Measurements from ENCODE around the gene PBLD.

Gene PBLD

GRCh38 chr10:68332259-68333057 lies at the start of gene PBLD:
PBLD (minus strand) TSS chr10:68332928; CDS start chr10:68306844, 26,084 bp downstream.
- Mint-ChIP-seq H3K4me1 (ENCODE audit: low read depth) (peaks cover 59% of the 10 kb centered on the region), H3K27ac (peak within 1 kb of the TSS; percentile 100), H3K36me3 (peaks cover 17% of the 10 kb centered on the region), H3K9me3 (ENCODE audit: low read depth) (peaks cover 3% of the 10 kb centered on the region), H3K4me3 (peak within 1 kb of the TSS; percentile 100), H3K27me3 (no peaks in the 10 kb centered on the region)

- no peak overlapping the region for H3K27ac Mint-ChIP-seq
- no peak overlapping the region for H3K4me3 Mint-ChIP-seq
- no peaks in the 10 kb centered on the region for H3K9me3 Mint-ChIP-seq (ENCODE audit: low read depth)
- no peaks in the 10 kb centered on the region for H3K4me1 Mint-ChIP-seq (ENCODE audit: low read depth)
- H3K36me3 Mint-ChIP-seq: peaks cover 19% of the 10 kb centered on the region
- H3K27me3 Mint-ChIP-seq: no peaks in the 10 kb centered on the region
These were observed 38.9 kb upstream of the PBLD start for GRCh38 chr10:68371604-68372003.

- H3K27me3 Mint-ChIP-seq: no peaks in the 10 kb centered on the region
- H3K4me1 Mint-ChIP-seq (ENCODE audit: low read depth): no peaks in the 10 kb centered on the region
- peaks cover 10% of the 10 kb centered on the region for H3K36me3 Mint-ChIP-seq
- no peak overlapping the region for H3K4me3 Mint-ChIP-seq
- H3K27ac Mint-ChIP-seq: no peak overlapping the region
- H3K9me3 Mint-ChIP-seq (ENCODE audit: low read depth): no peaks in the 10 kb centered on the region
These were observed 34.4 kb upstream of the PBLD start for GRCh38 chr10:68367121-68367520.

GRCh38 chr10:68366600-68366999 lies 33.9 kb upstream of the PBLD start:
- Mint-ChIP-seq H3K9me3 (ENCODE audit: low read depth) (no peaks in the 10 kb centered on the region), H3K4me3 (no peak overlapping the region), H3K27ac (no peak overlapping the region), H3K36me3 (peaks cover 8% of the 10 kb centered on the region), H3K4me1 (ENCODE audit: low read depth) (no peaks in the 10 kb centered on the region), H3K27me3 (no peaks in the 10 kb centered on the region)

GRCh38 chr10:68365611-68366010 lies 32.9 kb upstream of the PBLD start:
- no peak overlapping the region for H3K4me3 Mint-ChIP-seq
- peaks cover 5% of the 10 kb centered on the region for H3K36me3 Mint-ChIP-seq
- H3K4me1 Mint-ChIP-seq (ENCODE audit: low read depth): no peaks in the 10 kb centered on the region
- H3K27ac Mint-ChIP-seq: no peak overlapping the region
- H3K9me3 Mint-ChIP-seq (ENCODE audit: low read depth): no peaks in the 10 kb centered on the region
- H3K27me3 Mint-ChIP-seq: no peaks in the 10 kb centered on the region

GRCh38 chr10:68364101-68364886 lies 31.6 kb upstream of the PBLD start:
- H3K9me3 Mint-ChIP-seq (ENCODE audit: low read depth): no peaks in the 10 kb centered on the region
- H3K4me3 Mint-ChIP-seq: no peak overlapping the region
- no peaks in the 10 kb centered on the region for H3K4me1 Mint-ChIP-seq (ENCODE audit: low read depth)
- H3K27ac Mint-ChIP-seq: no peak overlapping the region
- peaks cover 2% of the 10 kb centered on the region for H3K36me3 Mint-ChIP-seq
- no peaks in the 10 kb centered on the region for H3K27me3 Mint-ChIP-seq

- Mint-ChIP-seq H3K4me3 (no peak overlapping the region), H3K27ac (no peak overlapping the region), H3K4me1 (ENCODE audit: low read depth) (no peaks in the 10 kb centered on the region), H3K27me3 (no peaks in the 10 kb centered on the region), H3K9me3 (ENCODE audit: low read depth) (no peaks in the 10 kb centered on the region), H3K36me3 (peaks cover 2% of the 10 kb centered on the region)
These were observed 29.9 kb upstream of the PBLD start for GRCh38 chr10:68362590-68362989.

- Mint-ChIP-seq H3K4me3 (no peak overlapping the region), H3K27me3 (no peaks in the 10 kb centered on the region), H3K27ac (no peak overlapping the region), H3K9me3 (ENCODE audit: low read depth) (no peaks in the 10 kb centered on the region), H3K4me1 (ENCODE audit: low read depth) (no peaks in the 10 kb centered on the region), H3K36me3 (peaks cover 4% of the 10 kb centered on the region)
These were observed 26.5 kb upstream of the PBLD start for GRCh38 chr10:68359189-68359588.

- no peak overlapping the region for H3K4me3 Mint-ChIP-seq
- H3K27ac Mint-ChIP-seq: no peak overlapping the region
- peaks cover 5% of the 10 kb centered on the region for H3K4me1 Mint-ChIP-seq (ENCODE audit: low read depth)
- no peaks in the 10 kb centered on the region for H3K27me3 Mint-ChIP-seq
- H3K36me3 Mint-ChIP-seq: peaks cover 4% of the 10 kb centered on the region
- H3K9me3 Mint-ChIP-seq (ENCODE audit: low read depth): no peaks in the 10 kb centered on the region
These were observed 20.8 kb upstream of the PBLD start for GRCh38 chr10:68353537-68353936.

GRCh38 chr10:68348265-68348741 lies 15.6 kb upstream of the PBLD start:
- H3K27ac Mint-ChIP-seq: peak overlapping the region; percentile 73
- peaks cover 11% of the 10 kb centered on the region for H3K4me1 Mint-ChIP-seq (ENCODE audit: low read depth)
- H3K4me3 Mint-ChIP-seq: no peak overlapping the region
- no peaks in the 10 kb centered on the region for H3K9me3 Mint-ChIP-seq (ENCODE audit: low read depth)
- peaks cover 3% of the 10 kb centered on the region for H3K36me3 Mint-ChIP-seq
- H3K27me3 Mint-ChIP-seq: no peaks in the 10 kb centered on the region

- no peak overlapping the region for H3K4me3 Mint-ChIP-seq
- no peaks in the 10 kb centered on the region for H3K9me3 Mint-ChIP-seq (ENCODE audit: low read depth)
- no peak overlapping the region for H3K27ac Mint-ChIP-seq
- H3K36me3 Mint-ChIP-seq: peaks cover 2% of the 10 kb centered on the region
- H3K27me3 Mint-ChIP-seq: no peaks in the 10 kb centered on the region
- H3K4me1 Mint-ChIP-seq (ENCODE audit: low read depth): peaks cover 16% of the 10 kb centered on the region
These were observed 14.0 kb upstream of the PBLD start for GRCh38 chr10:68346774-68347173.

- H3K27me3 Mint-ChIP-seq: no peaks in the 10 kb centered on the region
- peaks cover 4% of the 10 kb centered on the region for H3K36me3 Mint-ChIP-seq
- peaks cover 22% of the 10 kb centered on the region for H3K4me1 Mint-ChIP-seq (ENCODE audit: low read depth)
- no peak overlapping the region for H3K4me3 Mint-ChIP-seq
- H3K27ac Mint-ChIP-seq: peak overlapping the region; percentile 52
- no peaks in the 10 kb centered on the region for H3K9me3 Mint-ChIP-seq (ENCODE audit: low read depth)
These were observed 12.9 kb upstream of the PBLD start for GRCh38 chr10:68345621-68346020.

GRCh38 chr10:68342909-68343516 lies 10.3 kb upstream of the PBLD start:
- Mint-ChIP-seq H3K27me3 (no peaks in the 10 kb centered on the region), H3K4me3 (no peak overlapping the region), H3K36me3 (peaks cover 4% of the 10 kb centered on the region), H3K9me3 (ENCODE audit: low read depth) (no peaks in the 10 kb centered on the region), H3K4me1 (ENCODE audit: low read depth) (peaks cover 29% of the 10 kb centered on the region), H3K27ac (peak overlapping the region; percentile 75)

GRCh38 chr10:68340358-68341080 lies 7.8 kb upstream of the PBLD start:
- H3K27me3 Mint-ChIP-seq: no peaks in the 10 kb centered on the region
- peaks cover 51% of the 10 kb centered on the region for H3K4me1 Mint-ChIP-seq (ENCODE audit: low read depth)
- no peak overlapping the region for H3K4me3 Mint-ChIP-seq
- H3K36me3 Mint-ChIP-seq: peaks cover 11% of the 10 kb centered on the region
- H3K9me3 Mint-ChIP-seq (ENCODE audit: low read depth): no peaks in the 10 kb centered on the region
- H3K27ac Mint-ChIP-seq: peak overlapping the region; percentile 61
